ENCODE results near the gene WDR27.
A peak's percentile ranks its signal among the peaks of the same experiment; 100 is the strongest.

The WDR27 gene

GRCh38 chr6:169424149-169424804, 277.6 kb downstream of the WDR27 start:
- ATAC-seq = peak; percentile 28; the same call in 2 of the 3 replicates
- TF ChIP-seq ARNTL (CRISPR knock-in tag; IDR thresholded peaks at IDR 0.05; ENCODE audit: borderline replicate concordance, low read depth) (no peak), ISL1 (CRISPR knock-in tag; IDR thresholded peaks at IDR 0.05) (no peak), TOX (CRISPR knock-in tag; IDR thresholded peaks at IDR 0.05; ENCODE audit: borderline replicate concordance) (no peak), POU6F1 (CRISPR knock-in tag; IDR thresholded peaks at IDR 0.05; ENCODE audit: borderline replicate concordance, low read depth) (no peak), GLIS3 (CRISPR knock-in tag; IDR thresholded peaks at IDR 0.05) (no peak), ZC3H10 (CRISPR knock-in tag; IDR thresholded peaks at IDR 0.05) (no peak), PATZ1 (CRISPR knock-in tag; IDR thresholded peaks at IDR 0.05; ENCODE audit: borderline replicate concordance) (no peak)
- TF ChIP-seq, protein P1, sequence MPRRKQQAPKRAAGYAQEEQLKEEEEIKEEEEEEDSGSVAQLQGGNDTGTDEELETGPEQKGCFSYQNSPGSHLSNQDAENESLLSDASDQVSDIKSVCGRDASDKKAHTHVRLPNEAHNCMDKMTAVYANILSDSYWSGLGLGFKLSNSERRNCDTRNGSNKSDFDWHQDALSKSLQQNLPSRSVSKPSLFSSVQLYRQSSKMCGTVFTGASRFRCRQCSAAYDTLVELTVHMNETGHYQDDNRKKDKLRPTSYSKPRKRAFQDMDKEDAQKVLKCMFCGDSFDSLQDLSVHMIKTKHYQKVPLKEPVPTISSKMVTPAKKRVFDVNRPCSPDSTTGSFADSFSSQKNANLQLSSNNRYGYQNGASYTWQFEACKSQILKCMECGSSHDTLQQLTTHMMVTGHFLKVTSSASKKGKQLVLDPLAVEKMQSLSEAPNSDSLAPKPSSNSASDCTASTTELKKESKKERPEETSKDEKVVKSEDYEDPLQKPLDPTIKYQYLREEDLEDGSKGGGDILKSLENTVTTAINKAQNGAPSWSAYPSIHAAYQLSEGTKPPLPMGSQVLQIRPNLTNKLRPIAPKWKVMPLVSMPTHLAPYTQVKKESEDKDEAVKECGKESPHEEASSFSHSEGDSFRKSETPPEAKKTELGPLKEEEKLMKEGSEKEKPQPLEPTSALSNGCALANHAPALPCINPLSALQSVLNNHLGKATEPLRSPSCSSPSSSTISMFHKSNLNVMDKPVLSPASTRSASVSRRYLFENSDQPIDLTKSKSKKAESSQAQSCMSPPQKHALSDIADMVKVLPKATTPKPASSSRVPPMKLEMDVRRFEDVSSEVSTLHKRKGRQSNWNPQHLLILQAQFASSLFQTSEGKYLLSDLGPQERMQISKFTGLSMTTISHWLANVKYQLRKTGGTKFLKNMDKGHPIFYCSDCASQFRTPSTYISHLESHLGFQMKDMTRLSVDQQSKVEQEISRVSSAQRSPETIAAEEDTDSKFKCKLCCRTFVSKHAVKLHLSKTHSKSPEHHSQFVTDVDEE (CRISPR knock-in tag; IDR thresholded peaks at IDR 0.05) = no peak

GRCh38 chr6:169421586-169422264, 280.1 kb downstream of the WDR27 start:
- TF ChIP-seq BACH2 (CRISPR knock-in tag; IDR thresholded peaks at IDR 0.05; ENCODE audit: borderline replicate concordance) (no peak), ZNF8 (CRISPR knock-in tag; IDR thresholded peaks at IDR 0.05) (no peak), ZFP3 (CRISPR knock-in tag; IDR thresholded peaks at IDR 0.05) (no peak), ZNF565 (CRISPR knock-in tag; conservative IDR thresholded peaks at IDR 0.05; ENCODE audit: low read depth) (no peak), PPARA (CRISPR knock-in tag; IDR thresholded peaks at IDR 0.05; ENCODE audit: borderline replicate concordance) (no peak), TCF4 (CRISPR knock-in tag; IDR thresholded peaks at IDR 0.05; ENCODE audit: borderline replicate concordance) (no peak), TOX (CRISPR knock-in tag; IDR thresholded peaks at IDR 0.05; ENCODE audit: borderline replicate concordance) (no peak), PATZ1 (CRISPR knock-in tag; IDR thresholded peaks at IDR 0.05; ENCODE audit: borderline replicate concordance) (no peak), ZC3H10 (CRISPR knock-in tag; IDR thresholded peaks at IDR 0.05) (no peak), ISL1 (CRISPR knock-in tag; IDR thresholded peaks at IDR 0.05) (no peak), OSR1 (CRISPR knock-in tag; IDR thresholded peaks at IDR 0.05) (no peak), SNAI2 (CRISPR knock-in tag; IDR thresholded peaks at IDR 0.05) (no peak), CREB5 (CRISPR knock-in tag; IDR thresholded peaks at IDR 0.05; ENCODE audit: low read depth) (no peak), POU6F1 (CRISPR knock-in tag; IDR thresholded peaks at IDR 0.05; ENCODE audit: borderline replicate concordance, low read depth) (no peak)
- TF ChIP-seq, protein P1 (CRISPR knock-in tag; IDR thresholded peaks at IDR 0.05) = no peak
- TF ChIP-seq, protein P2, sequence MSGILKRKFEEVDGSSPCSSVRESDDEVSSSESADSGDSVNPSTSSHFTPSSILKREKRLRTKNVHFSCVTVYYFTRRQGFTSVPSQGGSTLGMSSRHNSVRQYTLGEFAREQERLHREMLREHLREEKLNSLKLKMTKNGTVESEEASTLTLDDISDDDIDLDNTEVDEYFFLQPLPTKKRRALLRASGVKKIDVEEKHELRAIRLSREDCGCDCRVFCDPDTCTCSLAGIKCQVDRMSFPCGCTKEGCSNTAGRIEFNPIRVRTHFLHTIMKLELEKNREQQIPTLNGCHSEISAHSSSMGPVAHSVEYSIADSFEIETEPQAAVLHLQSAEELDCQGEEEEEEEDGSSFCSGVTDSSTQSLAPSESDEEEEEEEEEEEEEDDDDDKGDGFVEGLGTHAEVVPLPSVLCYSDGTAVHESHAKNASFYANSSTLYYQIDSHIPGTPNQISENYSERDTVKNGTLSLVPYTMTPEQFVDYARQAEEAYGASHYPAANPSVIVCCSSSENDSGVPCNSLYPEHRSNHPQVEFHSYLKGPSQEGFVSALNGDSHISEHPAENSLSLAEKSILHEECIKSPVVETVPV (CRISPR knock-in tag; IDR thresholded peaks at IDR 0.05) = no peak
- ATAC-seq = no peak
